Omental fat pad (tissue), 4 donors: ENCODE results near the gene SLC41A2. TPM values are rescaled to one million over a fixed set of nuclear protein-coding genes. Genes with fewer than 3 reads are reported as not detected.

Experiments used
- ATAC-seq: fragments of 150-250 bp; one replicate; pipeline ENCODE4 v1.9.1; 2016; ENCODE audit warnings: mild to moderate bottlenecking, moderate library complexity; ENCODE audit not compliant: low FRiP score
- DNase-seq: peaks from one replicate; pipeline ENCODE4 v3.0.0-alpha.2; 2019; ENCODE audit warnings: low spot score
- total RNA-seq, 4 donors: library from RNA; depleted of rRNA; stranded (reverse); fragments of >200 nt; gene quantifications; one replicate each; pipeline ENCODE4 v1.1.0, GENCODE V29; 2016
- TF ChIP-seq, protein P1 (sequence below), 3 donors: fragments of 450-650 bp; IDR thresholded peaks; one replicate each; pipeline ENCODE4 v1.5.1; 2016 to 2017; ENCODE audit warnings: antibody characterized with exemption in 3 of 3, mild to moderate bottlenecking in 3 of 3, moderate library complexity in 2 of 3

SLC41A2 gene
- total RNA-seq, 4 donors from 2014 or later: 38.6 to 67.4 (median 60.0) TPM

DNA sequence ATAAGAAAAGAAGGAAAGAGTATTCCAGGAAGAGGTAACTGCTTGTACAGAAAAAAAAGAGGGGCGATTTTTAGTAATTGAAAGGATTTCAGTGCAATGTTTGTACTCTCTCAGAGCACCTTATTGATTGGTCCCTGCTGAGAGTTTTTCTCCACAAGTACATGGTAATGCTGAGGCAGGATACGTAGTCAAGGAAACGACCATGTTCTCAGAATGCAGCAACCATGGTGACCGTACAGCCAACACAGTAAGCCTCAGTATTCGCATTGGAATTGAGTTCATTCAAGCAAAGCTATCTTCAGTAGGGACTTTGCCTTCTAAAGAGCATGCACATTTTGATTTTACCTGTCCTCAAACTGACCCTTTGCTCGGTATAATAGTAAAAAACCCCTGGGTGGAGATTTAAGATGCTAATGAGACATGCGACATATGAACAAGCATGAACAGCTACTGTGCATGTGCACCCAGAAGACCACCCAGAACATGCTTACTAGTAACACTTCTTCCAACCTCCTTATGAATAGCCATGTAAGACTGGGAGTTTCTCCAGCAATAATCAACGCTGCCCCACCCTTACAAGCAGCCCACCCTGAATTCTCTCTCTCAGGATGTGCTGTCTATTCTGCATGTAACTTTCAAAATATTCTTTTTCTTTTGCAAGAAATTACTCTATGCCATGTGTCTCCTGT, 6.2 kb upstream of the SLC41A2 start:
- ATAC-seq: no peak
- no peak for DNase-seq

DNA sequence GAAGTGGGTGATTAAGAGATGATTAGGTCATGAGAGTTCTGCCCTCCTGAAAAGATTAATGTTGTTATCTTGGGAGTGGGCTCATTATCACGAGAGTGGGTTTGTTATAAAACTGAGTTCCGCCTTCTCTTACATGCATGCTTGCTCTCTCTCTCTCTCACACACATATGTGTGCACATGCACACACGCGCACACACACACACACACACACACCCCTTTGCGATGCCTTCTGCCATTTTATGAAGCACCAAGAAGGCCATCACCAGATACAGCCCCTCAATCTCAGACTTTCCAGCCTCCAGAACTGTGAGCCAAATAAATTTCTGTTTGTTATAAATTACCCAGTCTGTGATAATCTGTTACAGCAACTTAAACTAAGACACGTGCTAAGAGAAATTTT, 5.7 kb upstream of the SLC41A2 start:
- ATAC-seq (no peak), DNase-seq (no peak)
- TF ChIP-seq, protein P1, sequence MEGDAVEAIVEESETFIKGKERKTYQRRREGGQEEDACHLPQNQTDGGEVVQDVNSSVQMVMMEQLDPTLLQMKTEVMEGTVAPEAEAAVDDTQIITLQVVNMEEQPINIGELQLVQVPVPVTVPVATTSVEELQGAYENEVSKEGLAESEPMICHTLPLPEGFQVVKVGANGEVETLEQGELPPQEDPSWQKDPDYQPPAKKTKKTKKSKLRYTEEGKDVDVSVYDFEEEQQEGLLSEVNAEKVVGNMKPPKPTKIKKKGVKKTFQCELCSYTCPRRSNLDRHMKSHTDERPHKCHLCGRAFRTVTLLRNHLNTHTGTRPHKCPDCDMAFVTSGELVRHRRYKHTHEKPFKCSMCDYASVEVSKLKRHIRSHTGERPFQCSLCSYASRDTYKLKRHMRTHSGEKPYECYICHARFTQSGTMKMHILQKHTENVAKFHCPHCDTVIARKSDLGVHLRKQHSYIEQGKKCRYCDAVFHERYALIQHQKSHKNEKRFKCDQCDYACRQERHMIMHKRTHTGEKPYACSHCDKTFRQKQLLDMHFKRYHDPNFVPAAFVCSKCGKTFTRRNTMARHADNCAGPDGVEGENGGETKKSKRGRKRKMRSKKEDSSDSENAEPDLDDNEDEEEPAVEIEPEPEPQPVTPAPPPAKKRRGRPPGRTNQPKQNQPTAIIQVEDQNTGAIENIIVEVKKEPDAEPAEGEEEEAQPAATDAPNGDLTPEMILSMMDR (IDR thresholded peaks at IDR 0.05): no peak

More for the DNA sequence above, 6.2 kb upstream of the SLC41A2 start:
- TF ChIP-seq, protein P1 (IDR thresholded peaks at IDR 0.05): no peak

DNA sequence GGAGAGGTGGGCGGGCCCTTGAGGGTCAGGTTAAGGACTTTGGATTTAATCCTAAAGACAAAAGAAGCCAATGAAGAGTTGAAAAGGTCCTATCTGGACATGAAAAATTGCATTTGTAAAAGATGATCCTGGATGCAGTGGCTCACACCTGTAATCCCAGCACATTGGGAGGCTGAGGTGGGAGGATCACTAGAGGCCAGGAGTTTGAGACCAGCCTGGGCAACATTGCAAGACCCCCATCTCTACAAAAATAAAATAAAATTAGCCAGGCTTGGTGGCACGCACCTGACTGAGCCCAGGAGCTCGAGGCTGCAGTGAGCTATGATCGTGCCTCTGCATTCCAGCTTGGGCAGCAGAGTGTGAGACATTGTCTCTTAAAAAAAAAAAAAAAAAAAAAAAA, 2.4 kb upstream of the SLC41A2 start:
- DNase-seq: no peak
- ATAC-seq: no peak
- TF ChIP-seq, protein P1 (IDR thresholded peaks at IDR 0.05): no peak

DNA sequence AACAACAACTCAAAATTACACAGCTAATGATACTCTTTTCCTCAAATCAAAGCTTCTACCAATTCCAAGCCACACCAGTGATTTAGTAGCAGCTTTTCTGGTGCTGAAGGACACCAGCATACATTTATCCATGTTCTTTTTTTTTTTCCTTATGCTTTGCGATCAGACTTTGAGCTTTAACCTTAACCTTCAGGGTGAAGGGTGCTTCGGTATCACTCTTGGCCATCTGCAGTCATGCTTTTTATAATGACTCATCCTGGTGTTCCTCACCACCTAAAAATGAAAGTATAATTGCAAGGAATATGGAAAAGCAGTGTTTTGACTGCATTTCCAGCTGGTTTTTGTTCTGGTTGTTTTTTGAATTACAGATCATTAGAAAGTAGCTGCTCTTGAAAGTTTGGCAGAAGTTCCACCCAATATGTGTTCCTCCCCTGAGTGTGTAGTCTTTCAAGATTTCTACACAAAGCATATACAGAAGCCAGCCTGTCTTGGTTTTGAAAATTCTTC, 1.3 kb upstream of the SLC41A2 start:
- DNase-seq (no peak), ATAC-seq (no peak)
- TF ChIP-seq, protein P1 (IDR thresholded peaks at IDR 0.05): no peak

DNA sequence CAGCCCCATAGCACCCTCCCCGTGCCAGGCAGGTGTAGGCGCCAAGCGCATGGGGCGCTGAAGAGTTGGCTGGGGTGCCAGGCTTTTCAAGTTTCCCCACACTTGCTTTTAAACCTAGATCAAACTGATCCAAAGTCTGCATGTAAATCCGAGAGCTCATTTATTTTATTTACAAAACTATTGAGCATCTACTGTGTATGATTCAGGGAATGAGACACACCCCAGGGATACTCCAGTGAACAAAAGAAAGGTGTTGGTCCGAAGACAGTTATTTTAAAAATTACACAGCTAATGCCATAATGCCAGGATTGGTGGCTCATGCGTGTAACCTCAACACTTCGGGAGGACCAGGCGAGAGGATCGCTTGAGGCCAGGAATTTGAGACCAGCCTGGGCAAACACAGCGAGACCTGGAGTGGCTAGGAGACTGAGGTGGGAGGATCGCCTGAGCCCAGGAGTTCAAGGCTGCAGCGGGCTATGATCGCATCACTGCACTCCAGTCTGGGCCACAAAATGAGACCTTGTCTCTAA, 780 bp upstream of the SLC41A2 start:
- DNase-seq (no peak), ATAC-seq (peak; percentile 8)
- TF ChIP-seq, protein P1 (IDR thresholded peaks at IDR 0.05): no peak

DNA sequence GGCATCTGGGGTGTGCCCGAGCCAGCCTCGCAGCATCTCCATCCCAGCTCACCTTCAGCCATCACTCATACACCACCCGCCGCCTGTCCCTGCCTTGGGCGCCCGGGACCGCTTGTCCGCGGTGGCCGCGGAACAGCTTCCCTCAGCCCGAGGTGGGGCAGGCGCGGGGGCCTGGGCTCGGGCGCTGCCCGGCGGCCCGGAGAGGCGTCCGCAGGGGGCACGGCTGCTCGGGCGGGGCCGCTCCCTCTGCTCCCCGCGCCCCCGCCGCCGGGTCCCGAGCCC, 430 bp downstream of the SLC41A2 start:
- TF ChIP-seq, protein P1 (IDR thresholded peaks at IDR 0.05): no peak
- no peak for DNase-seq
- no peak for ATAC-seq
